ENCODE data around the gene CIDEC.

Gene CIDEC

DNA sequence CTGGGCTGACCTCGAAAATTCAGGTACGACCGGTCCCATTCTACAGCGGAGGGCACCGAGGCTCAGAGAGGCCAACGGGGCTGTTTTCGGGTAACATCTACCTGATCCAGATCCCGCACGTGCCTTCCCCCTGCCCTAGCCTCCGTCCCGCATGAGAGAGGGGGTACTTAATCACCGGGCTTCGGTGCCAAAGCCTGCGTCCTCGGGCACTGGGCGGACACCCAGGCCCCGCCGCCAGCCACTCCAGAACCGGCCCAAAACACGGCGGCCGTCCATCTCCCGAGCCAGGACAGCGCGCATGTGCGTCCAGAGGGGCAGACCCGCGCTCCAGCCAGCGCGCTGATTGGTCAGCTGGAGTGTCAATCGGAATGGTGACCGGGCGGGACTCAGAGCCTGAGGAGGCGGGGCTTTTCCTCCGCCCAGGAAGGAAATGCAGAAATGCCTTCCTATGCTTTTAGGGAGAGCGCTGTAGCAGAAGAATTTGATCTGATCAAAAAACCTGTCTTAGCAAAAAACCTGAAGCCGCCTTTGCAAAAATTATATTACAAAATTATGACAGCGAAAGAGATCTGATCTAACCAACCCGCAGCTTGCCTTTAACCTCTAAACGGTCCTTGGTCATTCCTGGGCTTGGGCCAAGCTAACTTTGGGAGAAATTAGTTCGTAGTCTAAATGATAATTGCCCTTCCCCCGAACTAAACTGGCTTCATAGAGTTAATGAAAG, 36.2 kb downstream of the CIDEC start, which contains the start of gene RPUSD3:
RPUSD3 (minus strand) TSS at position 294 of the 724 bp plus-strand sequence; CDS start at position 276, 18 bp downstream.
- DNase-seq = peak; percentile 3

DNA sequence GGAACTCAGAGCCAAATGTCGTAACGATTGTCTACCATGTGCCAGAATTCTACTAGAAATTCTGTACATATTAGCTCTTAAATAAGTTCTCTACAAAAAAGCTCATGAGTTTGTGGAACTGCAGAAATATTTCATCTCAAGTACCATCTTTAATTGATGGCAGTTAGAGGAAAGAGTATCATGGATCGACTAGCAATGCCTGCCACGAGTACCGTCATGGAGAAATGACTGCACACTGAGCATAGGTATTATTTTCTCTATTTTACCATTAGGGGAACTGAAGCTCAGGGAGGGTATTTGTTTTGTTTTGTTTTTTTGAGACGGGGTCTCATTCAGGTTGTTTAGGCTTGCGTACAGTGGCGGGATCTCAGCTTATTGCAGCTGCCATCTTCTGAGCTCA, 39.0 kb downstream of the CIDEC start:
- no peak for DNase-seq

- DNase-seq = no peak
Observed at GRCh38 chr3:9838856-9839255, 41.2 kb downstream of the CIDEC start.

- no peak for DNase-seq
Observed at GRCh38 chr3:9837701-9838582, 42.1 kb downstream of the CIDEC start.

GRCh38 chr3:9834520-9835380, 45.3 kb downstream of the CIDEC start:
- no peak for DNase-seq

- no peak for DNase-seq
Observed at GRCh38 chr3:9833078-9833477, 47.0 kb downstream of the CIDEC start.

GRCh38 chr3:9831253-9831652, 48.8 kb downstream of the CIDEC start:
- no peak for DNase-seq

GRCh38 chr3:9828801-9829755, 51.0 kb downstream of the CIDEC start:
- no peak for DNase-seq

GRCh38 chr3:9826815-9827573, 53.1 kb downstream of the CIDEC start:
- no peak for DNase-seq

- DNase-seq = no peak
Observed at GRCh38 chr3:9825451-9826040, 54.5 kb downstream of the CIDEC start.

- no peak for DNase-seq
Observed at GRCh38 chr3:9820946-9821345, 59.1 kb downstream of the CIDEC start.

- no peak for DNase-seq
Observed at GRCh38 chr3:9820543-9820942, 59.5 kb downstream of the CIDEC start.

DNA sequence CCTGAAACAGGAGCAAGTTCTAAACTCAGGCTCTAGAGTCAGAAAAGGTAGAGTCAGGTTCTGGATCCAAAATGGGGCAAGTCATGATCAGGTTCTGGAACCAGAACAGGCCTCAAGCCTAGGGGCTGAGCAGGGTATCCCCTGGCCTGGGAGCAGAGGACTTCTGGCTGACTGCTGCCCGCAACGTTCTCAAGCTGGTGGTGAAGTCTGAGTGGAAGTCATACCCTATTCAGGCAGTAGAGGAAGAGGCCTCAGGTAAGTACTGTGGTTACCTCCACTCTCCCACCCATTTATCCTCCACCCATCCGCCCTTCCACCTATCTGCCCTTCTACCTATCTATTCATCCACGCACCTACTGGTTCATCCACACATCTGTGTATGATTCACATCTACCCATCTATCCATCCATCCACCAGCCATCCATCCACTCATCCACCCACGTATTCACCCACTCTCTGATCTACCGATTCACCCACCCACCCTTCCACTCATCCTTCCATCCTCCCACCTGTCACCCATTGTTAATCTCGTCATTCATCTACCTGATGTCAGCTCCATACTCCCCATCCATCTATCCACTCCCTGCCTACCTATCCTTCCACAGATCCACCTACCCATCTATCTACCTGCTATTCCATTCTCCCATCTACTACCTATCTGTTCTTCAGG, 61.3 kb downstream of the CIDEC start:
- DNase-seq = no peak

DNA sequence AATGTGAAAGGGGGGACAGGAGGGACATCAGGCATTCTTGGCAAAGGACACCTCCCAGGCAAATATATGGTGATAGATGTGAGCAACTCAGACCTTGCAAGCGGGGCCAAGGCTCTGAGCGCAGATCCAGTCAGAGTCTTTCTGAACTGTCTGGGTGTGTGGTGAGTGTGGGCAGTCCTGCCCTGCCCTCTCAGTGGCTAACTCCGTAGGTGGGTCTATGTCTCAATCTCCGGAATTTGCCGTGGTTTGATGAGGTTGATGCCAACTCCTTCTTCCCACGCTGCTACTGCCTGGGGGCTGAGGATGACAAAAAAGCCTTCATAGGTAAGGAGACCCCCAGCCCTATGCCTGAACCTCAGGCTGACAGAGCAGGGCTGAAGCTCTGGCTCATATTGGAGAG, 62.6 kb downstream of the CIDEC start:
- DNase-seq = no peak

Data from NCI-H1436 treated with DMSO at 0.1 percent for 48 hours (cell line).